Kidney epithelial cell (primary cell): Measurements from ENCODE around the gene GAS2. TPM values are rescaled to one million over a fixed set of nuclear protein-coding genes. Genes with fewer than 3 reads are reported as not detected.

Experiments
- DNase-seq: peaks from one replicate; pipeline ENCODE4 v3.0.0-alpha.2; 2010; ENCODE audit warnings: low read depth
- H3K27me3 ChIP-seq: 2 replicates; pipeline ENCODE4 v1.6.0; 2011; ENCODE audit warnings: low read length; ENCODE audit not compliant: control insufficient read depth, insufficient read depth
- H3K36me3 ChIP-seq: 2 replicates; pipeline ENCODE4 v1.5.1; 2011; ENCODE audit warnings: low read length; ENCODE audit not compliant: control insufficient read depth, insufficient read depth
- H3K4me3 ChIP-seq: 2 replicates; pipeline ENCODE4 v1.5.1; 2011; ENCODE audit warnings: low read depth, mild to moderate bottlenecking, control low read depth, low read length
- total RNA-seq: library from RNA; depleted of rRNA; stranded (reverse); fragments of >200 nt; gene quantifications from 2 replicates; pipeline ENCODE4 v1.2.3, GENCODE V29; 2015
- TF ChIP-seq, protein P1 (sequence below): IDR thresholded peaks from 2 replicates; pipeline ENCODE4 v1.5.1; 2011; ENCODE audit warnings: mild to moderate bottlenecking, moderate library complexity, low read length, control low read depth, inconsistent platforms; ENCODE audit not compliant: insufficient read depth, poor library complexity, severe bottlenecking

The GAS2 gene
- total RNA-seq, 1 donor from 2014 or later, result 0.46 TPM

GRCh38 chr11:22733475-22734248, 67.3 kb downstream of the GAS2 start:
- Histone ChIP-seq H3K4me3 (no peak overlapping the region), H3K27me3 (no peaks in the 10 kb centered on the region), H3K36me3 (no peaks in the 10 kb centered on the region)
- TF ChIP-seq, protein P1, sequence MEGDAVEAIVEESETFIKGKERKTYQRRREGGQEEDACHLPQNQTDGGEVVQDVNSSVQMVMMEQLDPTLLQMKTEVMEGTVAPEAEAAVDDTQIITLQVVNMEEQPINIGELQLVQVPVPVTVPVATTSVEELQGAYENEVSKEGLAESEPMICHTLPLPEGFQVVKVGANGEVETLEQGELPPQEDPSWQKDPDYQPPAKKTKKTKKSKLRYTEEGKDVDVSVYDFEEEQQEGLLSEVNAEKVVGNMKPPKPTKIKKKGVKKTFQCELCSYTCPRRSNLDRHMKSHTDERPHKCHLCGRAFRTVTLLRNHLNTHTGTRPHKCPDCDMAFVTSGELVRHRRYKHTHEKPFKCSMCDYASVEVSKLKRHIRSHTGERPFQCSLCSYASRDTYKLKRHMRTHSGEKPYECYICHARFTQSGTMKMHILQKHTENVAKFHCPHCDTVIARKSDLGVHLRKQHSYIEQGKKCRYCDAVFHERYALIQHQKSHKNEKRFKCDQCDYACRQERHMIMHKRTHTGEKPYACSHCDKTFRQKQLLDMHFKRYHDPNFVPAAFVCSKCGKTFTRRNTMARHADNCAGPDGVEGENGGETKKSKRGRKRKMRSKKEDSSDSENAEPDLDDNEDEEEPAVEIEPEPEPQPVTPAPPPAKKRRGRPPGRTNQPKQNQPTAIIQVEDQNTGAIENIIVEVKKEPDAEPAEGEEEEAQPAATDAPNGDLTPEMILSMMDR, result no peak
- no peak for DNase-seq

DNA sequence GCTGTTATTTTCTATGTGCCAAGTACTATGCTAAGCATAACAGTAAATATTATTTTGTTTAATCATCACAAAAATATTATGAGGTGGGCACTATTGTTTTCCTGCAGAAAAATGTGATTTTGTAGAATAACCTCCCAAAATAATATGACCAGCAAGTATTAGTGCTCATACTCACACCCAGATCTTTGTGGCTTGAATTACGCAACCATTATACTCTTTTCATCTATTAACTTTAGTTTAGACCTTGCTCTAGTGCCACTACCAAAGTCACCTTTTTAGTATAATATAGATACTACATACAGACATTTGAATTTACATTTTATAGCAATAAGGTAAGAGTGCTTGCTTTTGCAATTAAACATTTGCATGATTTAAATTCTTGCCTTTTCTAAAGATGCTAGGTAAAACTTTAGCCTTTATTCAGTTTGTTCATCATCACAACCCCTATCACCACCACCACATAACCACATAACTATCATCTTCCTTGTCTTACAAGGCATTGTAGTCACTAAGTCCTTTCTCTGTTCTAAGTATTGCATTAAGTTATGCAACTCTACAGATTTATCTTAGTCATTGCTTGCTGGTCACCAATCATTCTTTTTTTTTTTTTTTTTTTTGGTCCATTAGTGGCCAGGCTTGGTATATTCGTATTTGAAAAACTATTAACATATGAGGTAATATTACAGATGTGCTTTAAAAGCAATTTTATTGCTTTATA, 68.4 kb downstream of the GAS2 start:
- no peaks in the 10 kb centered on the region for H3K27me3 ChIP-seq
- H3K4me3 ChIP-seq, result no peak overlapping the region
- TF ChIP-seq, protein P1, result no peak
- no peaks in the 10 kb centered on the region for H3K36me3 ChIP-seq
- DNase-seq, result no peak

DNA sequence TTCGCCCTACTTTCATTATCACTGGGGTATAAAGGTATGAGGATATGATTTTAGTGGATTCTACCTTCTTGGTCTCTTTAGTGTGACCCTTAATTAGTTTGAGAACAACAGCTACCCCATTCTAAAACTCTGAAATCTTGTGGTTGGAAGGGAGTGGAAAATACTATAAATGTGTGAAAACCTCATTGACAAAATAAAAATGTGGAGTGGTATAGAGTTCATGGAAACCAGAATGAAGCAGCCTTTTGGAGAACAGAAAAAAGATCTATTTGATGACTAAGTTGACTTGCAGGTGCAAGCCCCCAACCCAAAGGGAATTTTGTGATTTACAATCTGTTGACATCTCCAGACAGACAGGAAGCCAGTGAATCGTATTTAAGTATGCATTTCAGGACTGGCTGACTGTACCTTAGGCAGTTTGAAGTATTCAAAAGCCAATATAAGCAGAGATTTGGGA, 75.8 kb downstream of the GAS2 start:
- H3K36me3 ChIP-seq, result no peaks in the 10 kb centered on the region
- no peaks in the 10 kb centered on the region for H3K27me3 ChIP-seq
- TF ChIP-seq, protein P1, result no peak
- no peak for DNase-seq
- no peak overlapping the region for H3K4me3 ChIP-seq

DNA sequence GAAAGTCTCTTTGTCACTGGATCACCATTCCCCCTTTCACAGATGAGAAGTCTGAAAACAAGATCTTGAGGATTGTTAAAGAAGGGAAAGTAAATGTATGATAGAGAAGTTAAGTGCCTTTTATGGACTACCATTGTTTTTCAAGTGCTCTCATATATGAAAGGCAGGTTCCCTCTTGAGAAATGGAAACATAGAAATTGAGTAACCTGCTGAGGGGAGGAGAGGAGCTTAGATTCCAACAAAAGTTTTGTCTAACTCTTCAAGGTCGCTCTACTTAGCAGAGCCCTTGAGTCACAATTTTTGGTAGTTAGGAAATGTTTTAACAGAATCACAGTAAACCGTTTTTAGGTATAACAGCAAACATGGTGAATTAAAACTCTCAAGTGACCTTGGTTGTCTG, 83.1 kb downstream of the GAS2 start:
- no peaks in the 10 kb centered on the region for H3K27me3 ChIP-seq
- no peak overlapping the region for H3K4me3 ChIP-seq
- no peaks in the 10 kb centered on the region for H3K36me3 ChIP-seq
- no peak for DNase-seq
- TF ChIP-seq, protein P1, result no peak

DNA sequence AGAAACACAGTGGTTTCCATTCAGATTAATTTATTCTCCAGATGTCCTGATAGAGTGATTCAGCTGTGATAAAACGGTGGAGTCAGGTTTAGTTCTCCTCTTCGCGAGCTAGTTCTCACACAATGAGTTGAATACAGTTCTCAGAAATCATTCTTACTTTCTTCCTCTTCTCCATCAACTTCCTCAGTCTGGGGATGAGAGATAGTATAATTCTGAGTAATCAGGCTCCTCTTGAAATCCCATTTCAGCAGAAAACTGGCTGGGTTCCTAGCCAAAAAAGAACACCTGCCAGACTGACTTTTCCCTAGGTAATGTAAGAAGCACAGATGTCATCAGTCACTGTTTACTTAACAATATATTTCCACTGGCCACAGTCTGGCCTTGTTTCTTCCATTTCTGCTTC, 86.5 kb downstream of the GAS2 start:
- TF ChIP-seq, protein P1, result no peak

More for the DNA sequence above, 86.5 kb downstream of the GAS2 start:
- no peak for DNase-seq
- Histone ChIP-seq H3K27me3 (no peaks in the 10 kb centered on the region), H3K36me3 (no peaks in the 10 kb centered on the region), H3K4me3 (no peak overlapping the region)
